K562 (cell line): ENCODE measurements around the gene PTGES3. TPM values are rescaled to one million over a fixed set of nuclear protein-coding genes. Genes with fewer than 3 reads are reported as not detected.

Experiments used
- CXXC5 ChIP-seq: fragments of 250-450 bp; sonication (Bioruptor Pico); IDR thresholded peaks from 2 replicates; pipeline ENCODE4 v1.8.0; 2022; ENCODE audit warnings: inconsistent platforms, mild to moderate bottlenecking, moderate library complexity
- DNMT1 ChIP-seq: fragments of 450-650 bp; IDR thresholded peaks from 2 replicates; pipeline ENCODE4 v1.6.1; 2016; ENCODE audit warnings: antibody characterized with exemption, mild to moderate bottlenecking
- FOS ChIP-seq: IDR thresholded peaks from 3 replicates; pipeline ENCODE4 v1.6.1; 2011; ENCODE audit not compliant: insufficient read length; ENCODE audit errors: extremely low read depth
- FOSL1 ChIP-seq: fragments of 200-800 bp; sonication (Bioruptor generic); conservative IDR thresholded peaks from 2 replicates; pipeline ENCODE4 v1.6.1; 2016; ENCODE audit warnings: missing genetic modification characterization, missing compliant biosample characterization
- HCFC1 ChIP-seq: IDR thresholded peaks from 2 replicates; pipeline ENCODE4 v1.6.1; 2012; ENCODE audit warnings: low read depth, low read length, improper control_type of control experiment
- MECOM ChIP-seq: fragments of 250-450 bp; sonication (Bioruptor Pico); IDR thresholded peaks from 2 replicates; pipeline ENCODE4 v1.8.0; 2022; ENCODE audit warnings: inconsistent platforms
- MTA3 ChIP-seq: fragments of 450-650 bp; formaldehyde crosslinking; IDR thresholded peaks from 2 replicates; pipeline ENCODE4 v1.6.1; 2017; ENCODE audit warnings: mild to moderate bottlenecking, borderline replicate concordance
- NFIX ChIP-seq: fragments of 250-450 bp; sonication (Bioruptor Pico); IDR thresholded peaks from 2 replicates; pipeline ENCODE4 v1.4.0; 2020; ENCODE audit warnings: low read depth, mild to moderate bottlenecking, moderate library complexity
- PPARD ChIP-seq: fragments of 250-450 bp; sonication (Bioruptor Pico); IDR thresholded peaks from 2 replicates; pipeline ENCODE4 v1.8.0; 2022; ENCODE audit warnings: inconsistent platforms, mild to moderate bottlenecking, moderate library complexity
- RNF2 ChIP-seq: sonication (generic); IDR thresholded peaks from 2 replicates; pipeline ENCODE4 v1.6.1; 2016
- SNIP1 ChIP-seq: fragments of 450-650 bp; IDR thresholded peaks from 2 replicates; pipeline ENCODE4 v1.7.1; 2017; ENCODE audit warnings: low read depth, mild to moderate bottlenecking
- STAT5B ChIP-seq: fragments of 250-450 bp; sonication (Bioruptor Pico); IDR thresholded peaks from 2 replicates; pipeline ENCODE4 v1.8.0; 2021; ENCODE audit warnings: mild to moderate bottlenecking, inconsistent platforms
- TEAD4 ChIP-seq, 2 experiments: sonication (generic) in 1 of 2; formaldehyde crosslinking in 1 of 2; IDR thresholded peaks; 2 replicates each; pipeline versions ENCODE4 v1.6.1 to v1.8.0; 2012 to 2022; ENCODE audit warnings: borderline replicate concordance in 1 of 2, inconsistent platforms in 1 of 2, low read length in 1 of 2, mild to moderate bottlenecking in 1 of 2, missing genetic modification reagents in 1 of 2
- ZNF431 ChIP-seq: sonication (generic); formaldehyde crosslinking; IDR thresholded peaks from 2 replicates; pipeline ENCODE4 v1.8.0; 2022; ENCODE audit warnings: mild to moderate bottlenecking, missing genetic modification reagents
- ZNF551 ChIP-seq: fragments of 250-450 bp; sonication (Bioruptor Pico); IDR thresholded peaks from 2 replicates; pipeline ENCODE4 v1.5.0; 2021; ENCODE audit warnings: mild to moderate bottlenecking, moderate library complexity
- ZNF583 ChIP-seq: fragments of 250-450 bp; sonication (Bioruptor Pico); IDR thresholded peaks from 2 replicates; pipeline ENCODE4 v1.4.0; 2020
- ZNF695 ChIP-seq: fragments of 450-650 bp; formaldehyde crosslinking; IDR thresholded peaks from 2 replicates; pipeline ENCODE4 v1.4.0; 2020; ENCODE audit warnings: mild to moderate bottlenecking, moderate library complexity
- ZNF707 ChIP-seq: fragments of 250-450 bp; sonication (Bioruptor Pico); conservative IDR thresholded peaks from 2 replicates; pipeline ENCODE4 v1.8.0; 2022; ENCODE audit warnings: inconsistent platforms, mild to moderate bottlenecking, moderate library complexity
- ZNF778 ChIP-seq: fragments of 450-650 bp; formaldehyde crosslinking; IDR thresholded peaks from 2 replicates; pipeline ENCODE4 v1.4.0; 2020; ENCODE audit warnings: mild to moderate bottlenecking, moderate library complexity
- polyA plus RNA-seq, 8 experiments: library from polyadenylated mRNA; depleted of rRNA in 4 of 8; stranded (reverse) in 5 of 8; unstranded in 3 of 8; fragments of >200 nt; fragmentation: Nextera tagmentation in 2 of 8; fragmentation: Illumina TruSeq in 1 of 8; extraction: Ambion mirVana in 2 of 8; extraction: Trizol in 1 of 8; gene quantifications; 2 replicates each; pipeline versions ENCODE4 v1.2.1 to v1.2.3, GENCODE V29; 2011 to 2014; ENCODE audit warnings: inconsistent platforms in 1 of 8, missing spikeins in 1 of 8
- total RNA-seq, 7 experiments: library from RNA; depleted of rRNA in 6 of 7; stranded (reverse); fragments of >200 nt in 6 of 7; fragmentation: Illumina TruSeq in 2 of 7; extraction: Trizol in 2 of 7; gene quantifications; 2 replicates each; pipeline versions ENCODE4 v1.2.1 to v1.2.3, GENCODE V29; 2011 to 2021; ENCODE audit warnings: low replicate concordance in 1 of 7
- TF ChIP-seq, protein P1 (sequence below), 2 experiments: fragments of 150-350 bp in 1 of 2; IDR thresholded peaks; 2 replicates each; pipeline ENCODE4 v1.6.1; 2012 to 2016; ENCODE audit warnings: low read depth in 2 of 2, low read length in 2 of 2, mild to moderate bottlenecking in 1 of 2, moderate library complexity in 1 of 2
- TF ChIP-seq, protein P2 (sequence below): fragments of 250-450 bp; sonication (Bioruptor Pico); IDR thresholded peaks from 2 replicates; pipeline ENCODE4 v1.5.0; 2021
- TF ChIP-seq, protein P3 (sequence below): fragments of 450-650 bp; IDR thresholded peaks from 2 replicates; pipeline ENCODE4 v1.6.1; 2016; ENCODE audit warnings: low read depth, mild to moderate bottlenecking, moderate library complexity
- TF ChIP-seq, protein P4 (sequence below): fragments of 250-450 bp; sonication (Bioruptor Pico); IDR thresholded peaks from 2 replicates; pipeline ENCODE4 v1.4.0; 2020; ENCODE audit warnings: mild to moderate bottlenecking, moderate library complexity

The PTGES3 gene
- total and polyA plus RNA-seq, 9 of the 15 experiments (the other 6 are each of a cell fraction or from before 2014, with no cell fraction given), result 163 to 501 (median 213) TPM

DNA sequence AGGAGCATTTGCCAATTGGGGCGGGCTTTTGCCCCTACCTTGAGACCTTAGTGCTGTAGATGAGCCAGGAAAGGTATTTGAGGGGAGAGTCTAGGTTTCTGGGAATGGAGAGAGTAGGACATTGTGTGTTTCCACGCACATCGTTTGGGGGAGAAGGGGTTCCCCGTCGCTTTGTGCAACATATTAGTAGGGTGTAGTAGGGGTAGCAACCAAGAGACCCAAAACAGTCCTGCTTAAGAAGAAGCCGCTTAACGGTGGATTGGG is 694 bp upstream of the PTGES3 start (continued):
- TF ChIP-seq, protein P1, sequence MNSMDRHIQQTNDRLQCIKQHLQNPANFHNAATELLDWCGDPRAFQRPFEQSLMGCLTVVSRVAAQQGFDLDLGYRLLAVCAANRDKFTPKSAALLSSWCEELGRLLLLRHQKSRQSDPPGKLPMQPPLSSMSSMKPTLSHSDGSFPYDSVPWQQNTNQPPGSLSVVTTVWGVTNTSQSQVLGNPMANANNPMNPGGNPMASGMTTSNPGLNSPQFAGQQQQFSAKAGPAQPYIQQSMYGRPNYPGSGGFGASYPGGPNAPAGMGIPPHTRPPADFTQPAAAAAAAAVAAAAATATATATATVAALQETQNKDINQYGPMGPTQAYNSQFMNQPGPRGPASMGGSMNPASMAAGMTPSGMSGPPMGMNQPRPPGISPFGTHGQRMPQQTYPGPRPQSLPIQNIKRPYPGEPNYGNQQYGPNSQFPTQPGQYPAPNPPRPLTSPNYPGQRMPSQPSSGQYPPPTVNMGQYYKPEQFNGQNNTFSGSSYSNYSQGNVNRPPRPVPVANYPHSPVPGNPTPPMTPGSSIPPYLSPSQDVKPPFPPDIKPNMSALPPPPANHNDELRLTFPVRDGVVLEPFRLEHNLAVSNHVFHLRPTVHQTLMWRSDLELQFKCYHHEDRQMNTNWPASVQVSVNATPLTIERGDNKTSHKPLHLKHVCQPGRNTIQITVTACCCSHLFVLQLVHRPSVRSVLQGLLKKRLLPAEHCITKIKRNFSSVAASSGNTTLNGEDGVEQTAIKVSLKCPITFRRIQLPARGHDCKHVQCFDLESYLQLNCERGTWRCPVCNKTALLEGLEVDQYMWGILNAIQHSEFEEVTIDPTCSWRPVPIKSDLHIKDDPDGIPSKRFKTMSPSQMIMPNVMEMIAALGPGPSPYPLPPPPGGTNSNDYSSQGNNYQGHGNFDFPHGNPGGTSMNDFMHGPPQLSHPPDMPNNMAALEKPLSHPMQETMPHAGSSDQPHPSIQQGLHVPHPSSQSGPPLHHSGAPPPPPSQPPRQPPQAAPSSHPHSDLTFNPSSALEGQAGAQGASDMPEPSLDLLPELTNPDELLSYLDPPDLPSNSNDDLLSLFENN (IDR thresholded peaks at IDR 0.05; ENCODE audit: low read depth in 2 of 2, low read length in 2 of 2), result no peak
- TF ChIP-seq ZNF583 (CRISPR knock-in tag) (no peak), MTA3 (0 out of 2 replicates have a peak, but pooled peaks have one; percentile 13), TEAD4 (IDR thresholded peaks at IDR 0.05; ENCODE audit: low read length) (no peak), TEAD4 (CRISPR knock-in tag; IDR thresholded peaks at IDR 0.05; ENCODE audit: borderline replicate concordance) (no peak), ZNF707 (no peak), MECOM (CRISPR knock-in tag) (no peak), NFIX (CRISPR knock-in tag) (no peak), STAT5B (CRISPR knock-in tag) (no peak), DNMT1 (no peak), ZNF695 (no peak), FOS (no peak), HCFC1 (no peak), ZNF551 (CRISPR knock-in tag) (no peak), SNIP1 (0 out of 2 replicates have a peak, but pooled peaks have one; percentile 1), PPARD (CRISPR knock-in tag) (no peak), RNF2 (no peak), ZNF431 (CRISPR knock-in tag) (0 out of 2 replicates have a peak, but pooled peaks have one; percentile 22), CXXC5 (no peak), ZNF778 (no peak), FOSL1 (tag) (peak; percentile 62; the same call in 1 of the 2 replicates)
- TF ChIP-seq, protein P2, sequence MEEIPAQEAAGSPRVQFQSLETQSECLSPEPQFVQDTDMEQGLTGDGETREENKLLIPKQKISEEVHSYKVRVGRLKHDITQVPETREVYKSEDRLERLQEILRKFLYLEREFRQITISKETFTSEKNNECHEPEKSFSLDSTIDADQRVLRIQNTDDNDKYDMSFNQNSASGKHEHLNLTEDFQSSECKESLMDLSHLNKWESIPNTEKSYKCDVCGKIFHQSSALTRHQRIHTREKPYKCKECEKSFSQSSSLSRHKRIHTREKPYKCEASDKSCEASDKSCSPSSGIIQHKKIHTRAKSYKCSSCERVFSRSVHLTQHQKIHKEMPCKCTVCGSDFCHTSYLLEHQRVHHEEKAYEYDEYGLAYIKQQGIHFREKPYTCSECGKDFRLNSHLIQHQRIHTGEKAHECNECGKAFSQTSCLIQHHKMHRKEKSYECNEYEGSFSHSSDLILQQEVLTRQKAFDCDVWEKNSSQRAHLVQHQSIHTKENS (CRISPR knock-in tag), result no peak
- TF ChIP-seq, protein P3, sequence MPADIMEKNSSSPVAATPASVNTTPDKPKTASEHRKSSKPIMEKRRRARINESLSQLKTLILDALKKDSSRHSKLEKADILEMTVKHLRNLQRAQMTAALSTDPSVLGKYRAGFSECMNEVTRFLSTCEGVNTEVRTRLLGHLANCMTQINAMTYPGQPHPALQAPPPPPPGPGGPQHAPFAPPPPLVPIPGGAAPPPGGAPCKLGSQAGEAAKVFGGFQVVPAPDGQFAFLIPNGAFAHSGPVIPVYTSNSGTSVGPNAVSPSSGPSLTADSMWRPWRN, result no peak
- TF ChIP-seq, protein P4, sequence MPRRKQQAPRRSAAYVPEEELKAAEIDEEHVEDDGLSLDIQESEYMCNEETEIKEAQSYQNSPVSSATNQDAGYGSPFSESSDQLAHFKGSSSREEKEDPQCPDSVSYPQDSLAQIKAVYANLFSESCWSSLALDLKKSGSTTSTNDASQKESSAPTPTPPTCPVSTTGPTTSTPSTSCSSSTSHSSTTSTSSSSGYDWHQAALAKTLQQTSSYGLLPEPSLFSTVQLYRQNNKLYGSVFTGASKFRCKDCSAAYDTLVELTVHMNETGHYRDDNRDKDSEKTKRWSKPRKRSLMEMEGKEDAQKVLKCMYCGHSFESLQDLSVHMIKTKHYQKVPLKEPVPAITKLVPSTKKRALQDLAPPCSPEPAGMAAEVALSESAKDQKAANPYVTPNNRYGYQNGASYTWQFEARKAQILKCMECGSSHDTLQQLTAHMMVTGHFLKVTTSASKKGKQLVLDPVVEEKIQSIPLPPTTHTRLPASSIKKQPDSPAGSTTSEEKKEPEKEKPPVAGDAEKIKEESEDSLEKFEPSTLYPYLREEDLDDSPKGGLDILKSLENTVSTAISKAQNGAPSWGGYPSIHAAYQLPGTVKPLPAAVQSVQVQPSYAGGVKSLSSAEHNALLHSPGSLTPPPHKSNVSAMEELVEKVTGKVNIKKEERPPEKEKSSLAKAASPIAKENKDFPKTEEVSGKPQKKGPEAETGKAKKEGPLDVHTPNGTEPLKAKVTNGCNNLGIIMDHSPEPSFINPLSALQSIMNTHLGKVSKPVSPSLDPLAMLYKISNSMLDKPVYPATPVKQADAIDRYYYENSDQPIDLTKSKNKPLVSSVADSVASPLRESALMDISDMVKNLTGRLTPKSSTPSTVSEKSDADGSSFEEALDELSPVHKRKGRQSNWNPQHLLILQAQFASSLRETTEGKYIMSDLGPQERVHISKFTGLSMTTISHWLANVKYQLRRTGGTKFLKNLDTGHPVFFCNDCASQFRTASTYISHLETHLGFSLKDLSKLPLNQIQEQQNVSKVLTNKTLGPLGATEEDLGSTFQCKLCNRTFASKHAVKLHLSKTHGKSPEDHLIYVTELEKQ (CRISPR knock-in tag), result no peak
